Measurements from ENCODE around the gene VIL1.

Gene VIL1

GRCh38 chr2:218386505-218387368 lies 32.2 kb upstream of the VIL1 start:
- no peaks in the 10 kb centered on the region for H3K9me3 ChIP-seq (ENCODE audit: control insufficient read depth, low read length)
- H3K4me3 ChIP-seq (ENCODE audit: low read length), result no peak overlapping the region
- no peak overlapping the region for H3K9ac ChIP-seq (ENCODE audit: low read length)
- H3K4me1 ChIP-seq (ENCODE audit: control insufficient read depth, insufficient read depth, low read length), result no peaks in the 10 kb centered on the region
- H3K27me3 ChIP-seq (replicated peaks; ENCODE audit: control insufficient read depth, insufficient read depth, low read length), result peaks cover 32% of the 10 kb centered on the region
- DNase-seq (ENCODE audit: low read depth), result no peak
- no peaks in the 10 kb centered on the region for H3K36me3 ChIP-seq (ENCODE audit: control insufficient read depth, insufficient read depth, low read length, severe bottlenecking)

- Histone ChIP-seq H3K4me3 (ENCODE audit: low read length) (no peak overlapping the region), H3K4me1 (ENCODE audit: control insufficient read depth, insufficient read depth, low read length) (no peaks in the 10 kb centered on the region), H3K9me3 (ENCODE audit: control insufficient read depth, low read length) (no peaks in the 10 kb centered on the region), H3K36me3 (ENCODE audit: control insufficient read depth, insufficient read depth, low read length, severe bottlenecking) (no peaks in the 10 kb centered on the region), H3K27me3 (replicated peaks; ENCODE audit: control insufficient read depth, insufficient read depth, low read length) (peaks cover 23% of the 10 kb centered on the region), H3K9ac (ENCODE audit: low read length) (no peak overlapping the region)
- DNase-seq (ENCODE audit: low read depth), result peak; percentile 36
Measured at GRCh38 chr2:218387369-218388194, 31.3 kb upstream of the VIL1 start.

GRCh38 chr2:218389333-218390150 lies 29.4 kb upstream of the VIL1 start:
- Histone ChIP-seq H3K36me3 (ENCODE audit: control insufficient read depth, insufficient read depth, low read length, severe bottlenecking) (no peaks in the 10 kb centered on the region), H3K4me3 (ENCODE audit: low read length) (no peak overlapping the region), H3K9ac (ENCODE audit: low read length) (no peak overlapping the region), H3K4me1 (ENCODE audit: control insufficient read depth, insufficient read depth, low read length) (no peaks in the 10 kb centered on the region), H3K9me3 (ENCODE audit: control insufficient read depth, low read length) (no peaks in the 10 kb centered on the region), H3K27me3 (replicated peaks; ENCODE audit: control insufficient read depth, insufficient read depth, low read length) (peaks cover 17% of the 10 kb centered on the region)
- DNase-seq (ENCODE audit: low read depth), result no peak

- no peak for DNase-seq (ENCODE audit: low read depth)
- no peaks in the 10 kb centered on the region for H3K9me3 ChIP-seq (ENCODE audit: control insufficient read depth, low read length)
- no peaks in the 10 kb centered on the region for H3K4me1 ChIP-seq (ENCODE audit: control insufficient read depth, insufficient read depth, low read length)
- no peak overlapping the region for H3K9ac ChIP-seq (ENCODE audit: low read length)
- H3K36me3 ChIP-seq (ENCODE audit: control insufficient read depth, insufficient read depth, low read length, severe bottlenecking), result no peaks in the 10 kb centered on the region
- peaks cover 15% of the 10 kb centered on the region for H3K27me3 ChIP-seq (replicated peaks; ENCODE audit: control insufficient read depth, insufficient read depth, low read length)
- H3K4me3 ChIP-seq (ENCODE audit: low read length), result no peak overlapping the region
Measured at GRCh38 chr2:218391202-218391601, 27.7 kb upstream of the VIL1 start.

- Histone ChIP-seq H3K9me3 (ENCODE audit: control insufficient read depth, low read length) (no peaks in the 10 kb centered on the region), H3K27me3 (replicated peaks; ENCODE audit: control insufficient read depth, insufficient read depth, low read length) (peaks cover 5% of the 10 kb centered on the region), H3K4me3 (ENCODE audit: low read length) (no peak overlapping the region), H3K4me1 (ENCODE audit: control insufficient read depth, insufficient read depth, low read length) (peaks cover 6% of the 10 kb centered on the region), H3K36me3 (ENCODE audit: control insufficient read depth, insufficient read depth, low read length, severe bottlenecking) (no peaks in the 10 kb centered on the region), H3K9ac (ENCODE audit: low read length) (no peak overlapping the region)
- no peak for DNase-seq (ENCODE audit: low read depth)
Measured at GRCh38 chr2:218392459-218392858, 26.5 kb upstream of the VIL1 start.

- no peak overlapping the region for H3K9ac ChIP-seq (ENCODE audit: low read length)
- peaks cover 11% of the 10 kb centered on the region for H3K4me1 ChIP-seq (ENCODE audit: control insufficient read depth, insufficient read depth, low read length)
- no peaks in the 10 kb centered on the region for H3K9me3 ChIP-seq (ENCODE audit: control insufficient read depth, low read length)
- H3K4me3 ChIP-seq (ENCODE audit: low read length), result no peak overlapping the region
- DNase-seq (ENCODE audit: low read depth), result no peak
- no peaks in the 10 kb centered on the region for H3K36me3 ChIP-seq (ENCODE audit: control insufficient read depth, insufficient read depth, low read length, severe bottlenecking)
- no peaks in the 10 kb centered on the region for H3K27me3 ChIP-seq (replicated peaks; ENCODE audit: control insufficient read depth, insufficient read depth, low read length)
Measured at GRCh38 chr2:218392891-218393462, 25.9 kb upstream of the VIL1 start.

- Histone ChIP-seq H3K4me1 (ENCODE audit: control insufficient read depth, insufficient read depth, low read length) (peaks cover 15% of the 10 kb centered on the region), H3K9ac (ENCODE audit: low read length) (no peak overlapping the region), H3K4me3 (ENCODE audit: low read length) (no peak overlapping the region), H3K9me3 (ENCODE audit: control insufficient read depth, low read length) (no peaks in the 10 kb centered on the region), H3K27me3 (replicated peaks; ENCODE audit: control insufficient read depth, insufficient read depth, low read length) (no peaks in the 10 kb centered on the region), H3K36me3 (ENCODE audit: control insufficient read depth, insufficient read depth, low read length, severe bottlenecking) (no peaks in the 10 kb centered on the region)
- DNase-seq (ENCODE audit: low read depth), result no peak
Measured at GRCh38 chr2:218393750-218394290, 25.1 kb upstream of the VIL1 start.

GRCh38 chr2:218394298-218395089 lies 24.4 kb upstream of the VIL1 start:
- Histone ChIP-seq H3K27me3 (replicated peaks; ENCODE audit: control insufficient read depth, insufficient read depth, low read length) (no peaks in the 10 kb centered on the region), H3K9me3 (ENCODE audit: control insufficient read depth, low read length) (no peaks in the 10 kb centered on the region)

GRCh38 chr2:218395090-218395444 lies 23.9 kb upstream of the VIL1 start:
- Histone ChIP-seq H3K27me3 (replicated peaks; ENCODE audit: control insufficient read depth, insufficient read depth, low read length) (no peaks in the 10 kb centered on the region), H3K4me3 (ENCODE audit: low read length) (no peak overlapping the region), H3K4me1 (ENCODE audit: control insufficient read depth, insufficient read depth, low read length) (peaks cover 15% of the 10 kb centered on the region), H3K9me3 (ENCODE audit: control insufficient read depth, low read length) (no peaks in the 10 kb centered on the region), H3K36me3 (ENCODE audit: control insufficient read depth, insufficient read depth, low read length, severe bottlenecking) (no peaks in the 10 kb centered on the region), H3K9ac (ENCODE audit: low read length) (no peak overlapping the region)
- DNase-seq (ENCODE audit: low read depth), result no peak

More at GRCh38 chr2:218394298-218395089, 24.4 kb upstream of the VIL1 start:
- Histone ChIP-seq H3K4me1 (ENCODE audit: control insufficient read depth, insufficient read depth, low read length) (peaks cover 15% of the 10 kb centered on the region), H3K36me3 (ENCODE audit: control insufficient read depth, insufficient read depth, low read length, severe bottlenecking) (no peaks in the 10 kb centered on the region), H3K9ac (ENCODE audit: low read length) (no peak overlapping the region), H3K4me3 (ENCODE audit: low read length) (no peak overlapping the region)
- no peak for DNase-seq (ENCODE audit: low read depth)

- H3K9ac ChIP-seq (ENCODE audit: low read length), result peak overlapping the region; percentile 96
- DNase-seq (ENCODE audit: low read depth), result no peak
- no peaks in the 10 kb centered on the region for H3K36me3 ChIP-seq (ENCODE audit: control insufficient read depth, insufficient read depth, low read length, severe bottlenecking)
- H3K9me3 ChIP-seq (ENCODE audit: control insufficient read depth, low read length), result no peaks in the 10 kb centered on the region
- H3K4me1 ChIP-seq (ENCODE audit: control insufficient read depth, insufficient read depth, low read length), result peaks cover 15% of the 10 kb centered on the region
- no peaks in the 10 kb centered on the region for H3K27me3 ChIP-seq (replicated peaks; ENCODE audit: control insufficient read depth, insufficient read depth, low read length)
- peak overlapping the region; percentile 89 for H3K4me3 ChIP-seq (ENCODE audit: low read length)
Measured at GRCh38 chr2:218395456-218395825, 23.5 kb upstream of the VIL1 start.

All from adipocyte (in vitro differentiated cells).